Measurements from ENCODE around the gene PLD6.

PLD6 gene

GRCh38 chr17:17191961-17192381, 14.2 kb downstream of the PLD6 start:
- H3K4me3 ChIP-seq (ENCODE audit: low read depth, low read length), result no peak overlapping the region
- no peak for TF ChIP-seq MAX (IDR thresholded peaks at IDR 0.05; ENCODE audit: low read depth, low read length)
- no peak for TF ChIP-seq MYC (IDR thresholded peaks at IDR 0.05; ENCODE audit: low read depth, low read length)
- no peak for TF ChIP-seq POLR2A (IDR thresholded peaks at IDR 0.05; ENCODE audit: extremely low read depth, insufficient read length)
- no peak for TF ChIP-seq CTCF (IDR thresholded peaks at IDR 0.05; ENCODE audit: low read depth, low read length)

GRCh38 chr17:17191346-17191792, 14.8 kb downstream of the PLD6 start:
- TF ChIP-seq CTCF (IDR thresholded peaks at IDR 0.05; ENCODE audit: low read depth, low read length) (no peak), POLR2A (IDR thresholded peaks at IDR 0.05; ENCODE audit: extremely low read depth, insufficient read length) (no peak), MAX (IDR thresholded peaks at IDR 0.05; ENCODE audit: low read depth, low read length) (no peak)
- no peak for DNase-seq (ENCODE audit: low read depth)
- no peak overlapping the region for H3K4me3 ChIP-seq (ENCODE audit: low read depth, low read length)

More at GRCh38 chr17:17191961-17192381, 14.2 kb downstream of the PLD6 start:
- no peak for DNase-seq (ENCODE audit: low read depth)

- DNase-seq (ENCODE audit: low read depth), result no peak
- H3K4me3 ChIP-seq (ENCODE audit: low read depth, low read length), result no peak overlapping the region
- TF ChIP-seq MAX (IDR thresholded peaks at IDR 0.05; ENCODE audit: low read depth, low read length), result no peak
- TF ChIP-seq CTCF (IDR thresholded peaks at IDR 0.05; ENCODE audit: low read depth, low read length), result no peak
- no peak for TF ChIP-seq MYC (IDR thresholded peaks at IDR 0.05; ENCODE audit: low read depth, low read length)
- TF ChIP-seq POLR2A (IDR thresholded peaks at IDR 0.05; ENCODE audit: extremely low read depth, insufficient read length), result no peak
Observed at GRCh38 chr17:17190188-17190587, 15.9 kb downstream of the PLD6 start.

GRCh38 chr17:17189559-17189958, 16.6 kb downstream of the PLD6 start:
- H3K4me3 ChIP-seq (ENCODE audit: low read depth, low read length), result no peak overlapping the region
- TF ChIP-seq MAX (IDR thresholded peaks at IDR 0.05; ENCODE audit: low read depth, low read length) (no peak), POLR2A (IDR thresholded peaks at IDR 0.05; ENCODE audit: extremely low read depth, insufficient read length) (no peak)
- DNase-seq (ENCODE audit: low read depth), result no peak

- no peak for DNase-seq (ENCODE audit: low read depth)
- no peak for TF ChIP-seq POLR2A (IDR thresholded peaks at IDR 0.05; ENCODE audit: extremely low read depth, insufficient read length)
- TF ChIP-seq MYC (IDR thresholded peaks at IDR 0.05; ENCODE audit: low read depth, low read length), result no peak
- TF ChIP-seq CTCF (IDR thresholded peaks at IDR 0.05; ENCODE audit: low read depth, low read length), result no peak
- no peak for TF ChIP-seq MAX (IDR thresholded peaks at IDR 0.05; ENCODE audit: low read depth, low read length)
- no peak overlapping the region for H3K4me3 ChIP-seq (ENCODE audit: low read depth, low read length)
Observed at GRCh38 chr17:17188586-17188985, 17.5 kb downstream of the PLD6 start.

- H3K4me3 ChIP-seq (ENCODE audit: low read depth, low read length), result no peak overlapping the region
- no peak for DNase-seq (ENCODE audit: low read depth)
- TF ChIP-seq MYC (IDR thresholded peaks at IDR 0.05; ENCODE audit: low read depth, low read length), result no peak
- TF ChIP-seq POLR2A (IDR thresholded peaks at IDR 0.05; ENCODE audit: extremely low read depth, insufficient read length), result no peak
- TF ChIP-seq MAX (IDR thresholded peaks at IDR 0.05; ENCODE audit: low read depth, low read length), result no peak
- TF ChIP-seq CTCF (IDR thresholded peaks at IDR 0.05; ENCODE audit: low read depth, low read length), result no peak
Observed at GRCh38 chr17:17186551-17187505, 19.3 kb downstream of the PLD6 start.
